GM13977 (cell line): ENCODE results near the gene CD33.

Experiments used
- DNase-seq: peaks from one replicate; pipeline ENCODE4 v3.0.0; 2012; ENCODE audit warnings: low spot score
- CTCF ChIP-seq: IDR thresholded peaks from 2 replicates; pipeline ENCODE4 v1.5.1; 2012; ENCODE audit warnings: mild to moderate bottlenecking, control low read depth; ENCODE audit not compliant: insufficient read depth; ENCODE audit errors: extremely low read depth, missing control alignments
- in situ Hi-C: fragments of 300-500 bp; cut with MboI; formaldehyde crosslinking; loops from one replicate; pipeline ENCODE4 v1.12.0; 2022; ENCODE audit warnings: low sequenced_read_pairs, low pct_unique_long_range_greater_than_20kb, mixed read lengths, inconsistent platforms; ENCODE audit not compliant: unreplicated experiment

CD33 gene

DNA sequence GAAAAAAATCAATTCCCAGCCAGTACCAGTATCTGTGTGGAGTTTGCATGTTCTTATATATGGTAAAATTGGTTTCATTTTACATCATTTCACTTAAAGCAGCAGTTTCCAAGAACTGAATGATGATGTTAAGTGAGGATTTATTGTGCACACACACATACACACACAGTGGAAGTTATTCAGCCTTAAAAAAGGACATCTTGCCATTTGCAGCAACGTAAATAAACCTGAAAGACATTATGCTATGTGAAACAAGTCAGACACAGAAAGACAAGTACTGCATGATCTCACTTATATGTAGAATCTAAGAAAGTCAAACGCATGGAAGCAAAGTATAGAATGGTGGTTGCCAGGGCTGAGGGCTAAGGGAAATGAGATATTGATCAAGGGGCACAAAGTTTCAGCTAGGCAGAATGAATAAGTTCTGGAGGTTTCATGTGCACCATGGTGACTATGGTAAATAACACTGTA, 31.3 kb downstream of the CD33 start:
- TF ChIP-seq CTCF = no peak
- DNase-seq = no peak
- in situ Hi-C loops = no loop called here

GRCh38 chr19:51257471-51257870, 32.6 kb downstream of the CD33 start:
- in situ Hi-C loops = no loop called here
- DNase-seq = no peak
- TF ChIP-seq CTCF = no peak

- no peak for DNase-seq
- in situ Hi-C loops = no loop called here
- no peak for TF ChIP-seq CTCF
Observed at GRCh38 chr19:51258165-51259160, 33.6 kb downstream of the CD33 start.

DNA sequence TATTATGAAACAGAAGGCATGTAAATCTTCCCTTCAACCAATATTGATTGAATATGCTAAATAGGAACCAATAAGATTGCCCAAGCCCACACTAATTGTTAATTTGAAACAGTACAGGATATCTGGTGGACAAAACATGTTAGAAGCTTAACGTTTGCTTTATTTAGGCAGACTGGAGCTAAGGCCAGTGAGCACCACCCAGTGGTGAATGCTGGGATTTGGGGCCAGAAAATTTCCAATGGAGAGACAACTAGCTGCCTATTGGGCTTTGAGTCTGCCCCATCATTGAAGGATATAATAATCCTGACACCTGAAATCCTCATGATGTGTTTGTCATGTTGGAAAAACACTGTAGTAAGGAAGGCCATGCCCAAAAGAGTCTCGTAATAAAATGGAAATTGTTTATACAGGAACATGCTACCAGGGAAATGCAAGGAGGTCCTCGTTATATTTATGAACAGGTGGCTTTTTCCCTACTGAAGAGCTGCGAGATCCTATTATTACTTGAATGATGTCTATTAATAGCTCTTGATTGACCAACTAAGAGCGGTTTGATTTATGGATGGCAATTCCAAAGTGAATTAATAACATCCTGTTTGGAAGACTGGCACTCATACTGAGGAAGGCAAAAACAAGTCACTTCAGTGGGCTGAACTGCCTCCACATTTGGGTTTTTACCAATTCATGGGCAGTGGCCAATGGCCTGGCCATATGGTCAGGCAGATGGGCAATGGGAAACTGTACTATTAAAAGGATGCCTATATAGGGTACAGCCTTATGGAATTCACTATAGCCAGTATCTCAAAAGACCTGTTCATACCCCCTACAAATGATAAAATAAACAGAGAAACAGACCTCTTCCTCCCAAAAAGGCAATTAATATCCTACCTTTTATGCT, 34.7 kb downstream of the CD33 start:
- in situ Hi-C loops = no loop called here
- peak; percentile 60 for DNase-seq
- peak; percentile 84 for TF ChIP-seq CTCF

- no peak for DNase-seq
- TF ChIP-seq CTCF = no peak
- in situ Hi-C loops = no loop called here
Observed at GRCh38 chr19:51263808-51264207, 38.9 kb downstream of the CD33 start.

DNA sequence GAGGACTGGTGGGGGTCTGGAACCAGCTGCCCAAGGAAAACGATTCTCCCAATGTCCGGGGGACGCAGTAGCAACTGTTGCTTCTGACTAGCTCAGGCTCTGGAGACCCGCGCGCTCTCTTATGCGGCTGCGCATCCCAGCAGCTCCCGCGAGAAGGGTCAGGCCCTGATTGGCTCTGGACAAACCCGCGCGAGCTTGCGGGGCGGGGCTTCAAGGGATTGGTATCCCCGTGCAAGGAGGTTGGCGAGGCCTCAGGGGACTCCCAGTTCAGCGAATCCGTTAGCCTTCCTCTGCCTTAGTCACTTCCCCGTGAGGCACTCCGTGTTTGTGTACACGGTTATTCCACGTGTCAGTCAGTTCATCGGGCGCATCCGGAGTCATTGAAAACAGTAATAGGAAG, 46.2 kb downstream of the CD33 start:
- in situ Hi-C loops = no loop called here
- DNase-seq = no peak
- no peak for TF ChIP-seq CTCF
